Activated T-cell treated with anti-CD3 and anti-CD28 coated beads, Interleukin-2, amount 50 U/mL, for 4 hours (primary cell): Measurements from ENCODE around the gene SEPTIN8. TPM values are rescaled to one million over a fixed set of nuclear protein-coding genes. Genes with fewer than 3 reads are reported as not detected.
"Not testable (repeated sequence)": the region's sequence is repeated elsewhere in the genome, so short reads cannot be mapped to it uniquely, and the experiment has no call there.

Experiments
- ATAC-seq, 2 donors: fragments of 200-7000 bp; cut with Tn5 transposase; one replicate each; pipeline ENCODE4 v1.10.0; 2021
- DNase-seq: peaks from one replicate; pipeline ENCODE4 v3.0.0-alpha.2; 2020
- H3K27me3 Mint-ChIP-seq: one replicate; pipeline ENCODE4 v1.8.0; 2021; ENCODE audit warnings: low read depth, mixed read lengths
- H3K36me3 Mint-ChIP-seq: one replicate; pipeline ENCODE4 v1.8.0; 2022; ENCODE audit warnings: mixed read lengths; ENCODE audit not compliant: insufficient read depth
- H3K4me1 Mint-ChIP-seq: one replicate; pipeline ENCODE4 v1.8.0; 2021; ENCODE audit warnings: low read depth, mixed read lengths
- H3K4me3 Mint-ChIP-seq: one replicate; pipeline ENCODE4 v1.8.0; 2021; ENCODE audit warnings: mild to moderate bottlenecking, moderate library complexity, mixed read lengths
- H3K9me3 Mint-ChIP-seq: one replicate; pipeline ENCODE4 v1.8.0; 2021; ENCODE audit warnings: mixed read lengths
- total RNA-seq, 3 donors: library from RNA; stranded (reverse); gene quantifications; one replicate each; pipeline ENCODE4 v1.2.1, GENCODE V29; 2021

Gene SEPTIN8
- total RNA-seq, 3 donors from 2014 or later, result 12.8 to 18.2 (median 13.7) TPM

DNA sequence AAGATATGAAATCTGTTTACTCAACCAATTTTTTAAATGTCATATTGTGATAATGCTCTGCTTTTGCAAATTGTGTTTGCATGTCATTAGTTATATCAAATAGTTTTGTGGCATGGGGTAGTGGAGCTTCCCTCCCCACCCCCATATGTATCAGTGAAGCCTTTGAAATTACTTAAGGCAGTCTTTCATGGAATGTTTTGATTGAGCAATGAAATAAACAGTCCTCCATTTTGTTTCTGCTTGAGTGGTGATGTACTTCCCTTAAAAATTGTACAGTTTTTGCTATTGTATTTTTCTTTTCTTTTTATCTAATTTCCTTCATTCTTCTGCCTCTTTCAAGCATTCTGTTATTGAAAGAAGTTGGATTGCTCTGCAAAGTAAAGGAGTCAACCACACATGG is 39.5 kb upstream of the SEPTIN8 start:
- no peak for ATAC-seq
- no peak overlapping the region for H3K4me3 Mint-ChIP-seq

DNA sequence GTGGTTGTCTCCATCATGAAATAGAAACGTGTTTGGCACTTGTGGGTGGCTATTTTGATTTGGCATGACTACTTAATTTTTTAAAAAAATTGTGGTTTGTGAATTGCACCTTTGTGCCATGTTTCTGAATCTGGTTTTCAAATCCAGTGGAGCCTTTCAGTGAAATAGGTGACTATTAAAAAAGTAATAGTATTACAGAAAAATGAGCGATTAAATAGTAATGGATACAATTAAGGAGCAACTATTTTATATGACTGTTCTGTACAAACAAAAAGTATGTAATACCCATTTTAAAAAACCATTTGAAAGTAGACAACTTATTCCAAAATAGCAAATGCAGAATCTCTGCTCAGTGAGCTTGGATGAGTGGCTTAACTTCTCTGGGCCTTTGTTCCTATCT is 39.0 kb upstream of the SEPTIN8 start:
- Mint-ChIP-seq H3K4me3 (no peak overlapping the region), H3K27me3 (peaks cover 38% of the 10 kb centered on the region), H3K9me3 (no peaks in the 10 kb centered on the region), H3K36me3 (no peaks in the 10 kb centered on the region), H3K4me1 (peaks cover 20% of the 10 kb centered on the region)
- no peak for ATAC-seq
- no peak for DNase-seq

More for the DNA sequence above, 39.5 kb upstream of the SEPTIN8 start:
- H3K4me1 Mint-ChIP-seq, result peaks cover 20% of the 10 kb centered on the region
- no peaks in the 10 kb centered on the region for H3K9me3 Mint-ChIP-seq
- H3K27me3 Mint-ChIP-seq, result peaks cover 33% of the 10 kb centered on the region
- no peak for DNase-seq
- no peaks in the 10 kb centered on the region for H3K36me3 Mint-ChIP-seq

GRCh38 chr5:132815454-132815853 is 38.4 kb upstream of the SEPTIN8 start:
- no peaks in the 10 kb centered on the region for H3K9me3 Mint-ChIP-seq
- H3K27me3 Mint-ChIP-seq, result peaks cover 44% of the 10 kb centered on the region

DNA sequence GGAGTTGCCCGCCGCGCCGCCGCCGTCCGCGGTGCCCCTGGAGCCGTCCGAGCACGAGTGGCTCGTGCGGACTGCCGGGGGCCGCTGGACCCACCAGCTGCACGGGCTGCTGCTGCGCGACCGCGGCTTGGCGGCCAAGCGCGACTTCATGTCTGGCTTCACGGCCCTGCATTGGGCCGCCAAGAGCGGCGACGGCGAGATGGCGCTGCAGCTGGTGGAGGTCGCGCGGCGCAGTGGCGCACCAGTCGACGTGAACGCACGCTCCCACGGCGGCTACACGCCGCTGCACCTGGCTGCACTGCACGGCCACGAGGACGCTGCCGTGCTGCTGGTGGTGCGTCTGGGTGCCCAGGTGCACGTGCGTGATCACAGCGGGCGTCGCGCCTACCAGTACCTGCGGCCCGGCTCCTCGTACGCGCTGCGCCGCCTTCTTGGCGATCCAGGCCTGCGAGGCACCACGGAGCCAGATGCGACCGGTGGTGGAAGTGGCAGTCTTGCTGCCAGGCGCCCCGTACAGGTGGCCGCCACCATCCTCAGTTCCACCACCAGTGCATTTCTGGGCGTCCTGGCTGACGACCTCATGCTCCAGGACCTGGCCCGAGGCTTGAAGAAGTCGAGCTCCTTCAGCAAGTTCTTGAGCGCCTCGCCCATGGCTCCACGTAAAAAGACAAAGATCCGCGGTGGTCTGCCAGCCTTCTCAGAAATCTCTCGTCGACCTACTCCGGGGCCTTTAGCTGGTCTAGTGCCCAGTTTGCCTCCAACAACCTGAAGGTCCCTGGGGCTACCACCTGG is 37.7 kb upstream of the SEPTIN8 start:
- H3K4me1 Mint-ChIP-seq, result peaks cover 16% of the 10 kb centered on the region
- DNase-seq (no peak), ATAC-seq (no peak)
- H3K4me3 Mint-ChIP-seq, result no peak overlapping the region
- peaks cover 46% of the 10 kb centered on the region for H3K27me3 Mint-ChIP-seq
- H3K36me3 Mint-ChIP-seq, result no peaks in the 10 kb centered on the region
- no peaks in the 10 kb centered on the region for H3K9me3 Mint-ChIP-seq

More at GRCh38 chr5:132815454-132815853, 38.4 kb upstream of the SEPTIN8 start:
- peaks cover 20% of the 10 kb centered on the region for H3K4me1 Mint-ChIP-seq
- ATAC-seq, result no peak
- DNase-seq, result no peak
- no peak overlapping the region for H3K4me3 Mint-ChIP-seq
- H3K36me3 Mint-ChIP-seq, result no peaks in the 10 kb centered on the region

DNA sequence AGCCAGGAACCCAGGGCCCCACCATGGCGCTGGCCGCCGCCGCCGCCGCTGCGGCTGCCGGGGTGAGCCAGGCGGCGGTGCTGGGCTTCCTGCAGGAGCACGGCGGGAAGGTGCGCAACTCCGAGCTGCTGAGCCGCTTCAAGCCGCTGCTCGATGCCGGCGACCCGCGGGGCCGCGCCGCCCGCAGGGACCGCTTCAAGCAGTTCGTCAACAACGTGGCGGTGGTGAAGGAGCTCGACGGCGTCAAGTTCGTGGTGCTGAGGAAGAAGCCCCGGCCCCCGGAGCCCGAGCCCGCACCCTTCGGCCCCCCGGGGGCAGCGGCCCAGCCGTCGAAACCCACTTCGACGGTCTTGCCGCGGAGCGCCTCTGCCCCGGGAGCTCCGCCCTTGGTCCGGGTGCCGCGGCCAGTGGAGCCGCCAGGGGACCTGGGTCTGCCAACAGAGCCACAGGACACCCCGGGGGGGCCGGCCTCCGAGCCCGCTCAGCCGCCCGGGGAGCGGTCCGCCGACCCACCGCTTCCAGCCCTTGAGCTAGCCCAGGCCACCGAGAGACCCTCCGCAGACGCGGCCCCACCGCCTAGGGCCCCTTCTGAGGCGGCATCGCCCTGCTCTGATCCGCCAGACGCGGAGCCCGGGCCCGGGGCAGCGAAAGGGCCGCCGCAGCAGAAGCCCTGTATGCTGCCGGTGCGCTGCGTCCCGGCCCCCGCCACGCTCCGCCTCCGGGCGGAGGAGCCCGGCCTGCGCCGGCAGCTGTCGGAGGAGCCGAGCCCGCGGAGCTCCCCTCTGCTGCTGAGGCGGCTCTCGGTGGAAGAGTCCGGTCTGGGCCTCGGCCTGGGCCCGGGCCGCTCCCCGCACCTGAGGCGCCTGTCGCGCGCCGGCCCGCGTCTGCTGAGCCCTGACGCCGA is 36.8 kb upstream of the SEPTIN8 start:
- peaks cover 11% of the 10 kb centered on the region for H3K4me1 Mint-ChIP-seq
- no peaks in the 10 kb centered on the region for H3K36me3 Mint-ChIP-seq
- H3K27me3 Mint-ChIP-seq, result peaks cover 49% of the 10 kb centered on the region
- ATAC-seq, result peak; percentile 64 to 71
- no peak overlapping the region for H3K4me3 Mint-ChIP-seq
- peak; percentile 20 for DNase-seq
- no peaks in the 10 kb centered on the region for H3K9me3 Mint-ChIP-seq

- Mint-ChIP-seq H3K27me3 (peaks cover 49% of the 10 kb centered on the region), H3K4me1 (peaks cover 11% of the 10 kb centered on the region), H3K4me3 (peak within 1 kb of the TSS; percentile 70), H3K9me3 (no peaks in the 10 kb centered on the region), H3K36me3 (no peaks in the 10 kb centered on the region)
- ATAC-seq (peak; percentile 27 to 29), DNase-seq (no peak)
These were observed 36.0 kb upstream of the SEPTIN8 start, which contains the start of gene SOWAHA for GRCh38 chr5:132812781-132813598. Gene SOWAHA (plus strand): TSS chr5:132813302. CDS start chr5:132813622, 320 bp downstream.

GRCh38 chr5:132812123-132812765 is 35.2 kb upstream of the SEPTIN8 start:
- Mint-ChIP-seq H3K27me3 (peaks cover 49% of the 10 kb centered on the region), H3K4me1 (peaks cover 11% of the 10 kb centered on the region), H3K4me3 (peak overlapping the region; percentile 70), H3K9me3 (no peaks in the 10 kb centered on the region), H3K36me3 (no peaks in the 10 kb centered on the region)
- no peak for ATAC-seq
- no peak for DNase-seq

GRCh38 chr5:132810605-132811004 is 33.6 kb upstream of the SEPTIN8 start:
- no peaks in the 10 kb centered on the region for H3K36me3 Mint-ChIP-seq
- DNase-seq, result no peak
- peaks cover 57% of the 10 kb centered on the region for H3K27me3 Mint-ChIP-seq
- peaks cover 11% of the 10 kb centered on the region for H3K4me1 Mint-ChIP-seq
- no peak for ATAC-seq
- no peaks in the 10 kb centered on the region for H3K9me3 Mint-ChIP-seq
- no peak overlapping the region for H3K4me3 Mint-ChIP-seq

GRCh38 chr5:132808866-132809265 is 31.8 kb upstream of the SEPTIN8 start:
- Mint-ChIP-seq H3K27me3 (peaks cover 67% of the 10 kb centered on the region), H3K4me1 (peaks cover 9% of the 10 kb centered on the region), H3K9me3 (no peaks in the 10 kb centered on the region), H3K36me3 (no peaks in the 10 kb centered on the region), H3K4me3 (no peak overlapping the region)
- DNase-seq (no peak), ATAC-seq (no peak)

DNA sequence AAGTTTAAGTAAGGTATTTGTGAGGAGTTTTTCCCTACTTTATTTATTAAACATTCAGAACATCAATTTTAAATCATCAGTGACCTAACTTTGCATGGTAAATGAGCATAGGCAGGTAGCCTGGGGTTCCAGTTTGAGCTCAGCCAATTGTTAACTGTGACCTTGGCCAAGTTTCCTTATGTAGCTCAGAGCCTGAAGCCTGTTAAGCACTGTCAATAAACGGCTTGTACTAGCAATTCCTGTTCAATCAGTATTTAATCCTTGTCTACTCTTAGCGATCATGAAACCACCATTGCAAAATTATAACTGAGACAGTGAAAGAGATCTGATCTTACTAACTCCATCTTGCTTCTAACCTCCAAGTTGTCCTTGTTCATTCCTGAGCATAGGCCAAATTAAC is 31.4 kb upstream of the SEPTIN8 start:
- H3K4me3 Mint-ChIP-seq, result no peak overlapping the region
- no peaks in the 10 kb centered on the region for H3K36me3 Mint-ChIP-seq
- no peak for ATAC-seq
- H3K4me1 Mint-ChIP-seq, result peaks cover 9% of the 10 kb centered on the region
- H3K9me3 Mint-ChIP-seq, result no peaks in the 10 kb centered on the region
- no peak for DNase-seq
- H3K27me3 Mint-ChIP-seq, result peaks cover 71% of the 10 kb centered on the region

DNA sequence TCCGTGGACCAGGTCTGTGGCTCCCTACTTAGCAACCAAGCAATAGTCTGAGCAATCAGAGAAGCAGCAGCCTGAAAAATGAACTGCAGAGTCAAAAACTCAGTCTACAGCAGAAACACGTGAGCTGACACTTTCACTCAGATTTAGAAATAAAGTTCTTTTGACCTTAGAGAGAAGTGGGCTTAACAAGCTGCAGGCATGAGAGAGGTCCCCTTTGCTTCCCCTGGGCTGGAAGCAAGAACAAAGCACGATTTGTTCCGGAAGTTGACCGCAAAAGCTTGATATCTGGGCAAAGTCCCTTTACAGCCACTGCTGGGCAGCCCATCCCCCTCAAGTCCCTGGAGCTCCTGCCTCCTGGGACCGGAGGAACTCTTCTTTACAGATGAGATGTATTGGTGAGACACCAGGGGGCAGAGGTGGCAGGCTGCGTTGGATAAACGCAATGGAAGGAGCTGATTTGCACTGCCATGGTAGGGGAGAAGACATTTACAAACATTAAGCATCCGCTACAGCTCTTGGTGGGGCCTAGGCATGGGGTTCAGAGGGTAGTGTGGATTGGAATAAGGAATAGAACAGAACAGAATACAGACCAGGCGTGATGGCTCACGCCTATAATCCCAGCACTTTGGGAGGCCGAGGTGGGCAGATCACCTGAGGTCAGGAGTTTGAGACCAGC is 30.3 kb upstream of the SEPTIN8 start:
- Mint-ChIP-seq H3K4me1 (peaks cover 2% of the 10 kb centered on the region), H3K9me3 (no peaks in the 10 kb centered on the region), H3K36me3 (no peaks in the 10 kb centered on the region), H3K4me3 (no peak overlapping the region), H3K27me3 (peaks cover 72% of the 10 kb centered on the region)
- DNase-seq, result no peak
- no peak for ATAC-seq

GRCh38 chr5:132806804-132807162 is 29.7 kb upstream of the SEPTIN8 start:
- not testable (repeated sequence) for DNase-seq, H3K4me1 Mint-ChIP-seq, H3K4me3 Mint-ChIP-seq, ATAC-seq, H3K9me3 Mint-ChIP-seq, H3K36me3 Mint-ChIP-seq
- H3K27me3 Mint-ChIP-seq, result peaks cover 71% of the 10 kb centered on the region

DNA sequence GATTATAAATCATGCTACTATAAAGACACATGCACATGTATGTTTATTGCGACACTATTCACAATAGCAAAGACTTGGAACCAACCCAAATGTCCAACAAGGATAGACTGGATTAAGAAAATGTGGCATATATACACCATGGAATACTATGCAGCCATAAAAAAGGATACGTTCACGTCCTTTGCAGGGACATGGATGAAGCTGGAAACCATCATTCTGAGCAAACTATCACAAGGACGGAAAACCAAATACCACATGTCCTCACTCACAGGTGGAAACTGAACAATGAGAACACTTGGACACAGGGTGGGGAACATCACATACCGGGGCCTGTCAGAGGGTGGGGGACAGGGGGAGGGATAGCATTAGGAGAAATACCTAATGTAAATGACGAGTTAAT is 28.8 kb upstream of the SEPTIN8 start:
- ATAC-seq, H3K36me3 Mint-ChIP-seq, H3K4me3 Mint-ChIP-seq, H3K4me1 Mint-ChIP-seq, DNase-seq, H3K9me3 Mint-ChIP-seq: not testable (repeated sequence)
- peaks cover 63% of the 10 kb centered on the region for H3K27me3 Mint-ChIP-seq
